HepG2 (cell line): ENCODE measurements around the gene CFAP92. TPM values are rescaled to one million over a fixed set of nuclear protein-coding genes. Genes with fewer than 3 reads are reported as not detected.

Source experiments
- ATAC-seq: fragments of 200-7000 bp; cut with Tn5 transposase; 3 replicates; pipeline ENCODE4 v1.9.1; 2020; ENCODE audit warnings: mild to moderate bottlenecking, moderate library complexity
- BruUV-seq: library from RNA; stranded (reverse); fragments of 400-500 nt; replicated peaks from 2 replicates; lab custom pipeline; 2021; lab: Mats Ljungman, UMichigan
- CTCF ChIA-PET: fragments of 300-600 bp; formaldehyde crosslinking; extraction: SDS; loops from one replicate; lab custom pipeline; 2021; ENCODE audit warnings: low total read pairs, inconsistent platforms, low intra/inter-chr PET ratio; lab: Yijun Ruan, JAX
- POLR2A ChIA-PET: fragments of 350-600 bp; sonication (Branson Sonifier 250); formaldehyde crosslinking; loops from one replicate; lab custom pipeline; 2020; ENCODE audit warnings: antibody characterized with exemption, inconsistent platforms; lab: Yijun Ruan, JAX
- DNase-seq: peaks from one replicate; pipeline ENCODE4 v3.0.0-alpha.2; 2015; ENCODE audit warnings: low spot score
- FAIRE-seq: peaks from 3 replicates; lab custom pipeline; 2011; peaks lifted over from hg19 to GRCh38; lab: Jason Lieb, UNC
- H2AFZ ChIP-seq: one replicate; pipeline ENCODE4 v1.6.1; 2011; ENCODE audit warnings: low read length, inconsistent platforms
- H3K27ac ChIP-seq: fragments of 300-600 bp; 3 replicates; pipeline ENCODE4 v1.8.0; 2011; ENCODE audit warnings: mixed run types, mild to moderate bottlenecking, mixed read lengths, low read length, inconsistent platforms; ENCODE audit not compliant: insufficient read depth; ENCODE audit errors: extremely low read length
- H3K27me3 ChIP-seq, 2 experiments: fragments of 200-600 bp in 1 of 2; 2 replicates in 1 of 2; 3 replicates in 1 of 2; pipeline versions ENCODE4 v1.6.0 to v1.8.0; 2011; ENCODE audit warnings: low read length in 2 of 2, mild to moderate bottlenecking in 2 of 2, moderate library complexity in 2 of 2, inconsistent platforms in 1 of 2; ENCODE audit not compliant: insufficient read depth in 2 of 2, control insufficient read depth in 1 of 2
- H3K36me3 ChIP-seq, 2 experiments: fragments of 200-600 bp in 1 of 2; replicated peaks in 1 of 2; 2 replicates in 1 of 2; 3 replicates in 1 of 2; pipeline versions ENCODE4 v1.5.1 to v1.8.0; 2011; ENCODE audit warnings: low read length in 2 of 2, inconsistent platforms in 1 of 2; ENCODE audit not compliant: insufficient read depth in 2 of 2, control insufficient read depth in 1 of 2
- H3K4me1 ChIP-seq: 2 replicates; pipeline ENCODE4 v1.5.1; 2012; ENCODE audit warnings: low read length, inconsistent platforms; ENCODE audit not compliant: insufficient read depth
- H3K4me2 ChIP-seq: 2 replicates; pipeline ENCODE4 v1.6.0; 2011; ENCODE audit warnings: low read depth, low read length, inconsistent platforms
- H3K4me3 ChIP-seq, 3 experiments: fragments of 200-600 bp in 1 of 3; sonication (generic), shearing (Covaris generic) in 1 of 3; replicated peaks in 1 of 3; 2 replicates each; pipeline ENCODE4 v1.5.1; 2011 to 2016; ENCODE audit warnings: low read length in 3 of 3, inconsistent platforms in 2 of 3, low read depth in 2 of 3, mild to moderate bottlenecking in 2 of 3, control low read depth in 1 of 3, mixed read lengths in 1 of 3; ENCODE audit not compliant: insufficient read depth in 1 of 3
- H3K79me2 ChIP-seq: one replicate; pipeline ENCODE4 v1.6.1; 2011; ENCODE audit warnings: low read length, inconsistent platforms; ENCODE audit not compliant: insufficient read depth
- H3K9ac ChIP-seq: 2 replicates; pipeline ENCODE4 v1.6.0; 2011; ENCODE audit warnings: mild to moderate bottlenecking, low read depth, low read length, inconsistent platforms; ENCODE audit not compliant: insufficient read depth
- H3K9me3 ChIP-seq: 2 replicates; pipeline ENCODE4 v1.5.1; 2012; ENCODE audit warnings: mild to moderate bottlenecking, low read length
- H4K20me1 ChIP-seq: 2 replicates; pipeline ENCODE4 v1.6.0; 2011; ENCODE audit warnings: inconsistent platforms, mild to moderate bottlenecking, low read length, moderate library complexity; ENCODE audit not compliant: insufficient read depth
- ADNP ChIP-seq: sonication (generic); formaldehyde crosslinking; IDR thresholded peaks from 2 replicates; pipeline ENCODE4 v1.4.0; 2020; ENCODE audit warnings: missing genetic modification reagents
- JUND ChIP-seq: sonication (generic); formaldehyde crosslinking; IDR thresholded peaks from 2 replicates; pipeline ENCODE4 v1.8.0; 2022; ENCODE audit warnings: mild to moderate bottlenecking, missing genetic modification reagents
- NR2C2 ChIP-seq: sonication (generic); formaldehyde crosslinking; IDR thresholded peaks from 2 replicates; pipeline ENCODE4 v1.4.0; 2020; ENCODE audit warnings: missing genetic modification reagents, mild to moderate bottlenecking, moderate library complexity, borderline replicate concordance
- TBL1XR1 ChIP-seq: fragments of 150-350 bp; IDR thresholded peaks from 2 replicates; pipeline ENCODE4 v1.6.1; 2014; ENCODE audit warnings: borderline replicate concordance, low read length; ENCODE audit not compliant: partially characterized antibody
- TCF7L2 ChIP-seq: IDR thresholded peaks from 2 replicates; pipeline ENCODE4 v1.6.1; 2011; ENCODE audit warnings: mild to moderate bottlenecking, low read depth, low read length, moderate library complexity
- ZFP37 ChIP-seq: sonication (generic); formaldehyde crosslinking; IDR thresholded peaks from 2 replicates; pipeline ENCODE4 v1.4.0; 2020; ENCODE audit warnings: missing genetic modification reagents, borderline replicate concordance
- ZNF329 ChIP-seq: sonication (generic); formaldehyde crosslinking; IDR thresholded peaks from 2 replicates; pipeline ENCODE4 v1.9.0; 2021; ENCODE audit warnings: low read depth, mild to moderate bottlenecking, missing genetic modification reagents
- ZNF607 ChIP-seq: sonication (generic); formaldehyde crosslinking; IDR thresholded peaks from 2 replicates; pipeline ENCODE4 v1.5.1; 2020; ENCODE audit warnings: missing genetic modification reagents, mild to moderate bottlenecking, borderline replicate concordance
- ZNF749 ChIP-seq: sonication (generic); formaldehyde crosslinking; IDR thresholded peaks from 2 replicates; pipeline ENCODE4 v1.8.0; 2022; ENCODE audit warnings: mild to moderate bottlenecking, missing genetic modification reagents, moderate library complexity, borderline replicate concordance
- WGBS: methylation state at CpG from one replicate; pipeline ENCODE4 v1.1.6; 2017; ENCODE audit warnings: low lambda C conversion rate; 5-methylcytosine and 5-hydroxymethylcytosine counted together
- in situ Hi-C: cut with HindIII; loops from 2 replicates; pipeline ENCODE4 v1.10.0; 2017; ENCODE audit warnings: low pct_unique_long_range_greater_than_20kb; ENCODE audit not compliant: extremely low pct_ligation_motif_present
- intact Hi-C: fragments of 100-400 bp; cut with micrococcal nuclease; formaldehyde crosslinking; loops from one replicate; pipeline ENCODE4 v1.10.0; 2022; ENCODE audit not compliant: unreplicated experiment
- polyA plus RNA-seq, 8 experiments: library from polyadenylated mRNA; depleted of rRNA in 3 of 8; stranded (reverse) in 7 of 8; unstranded in 1 of 8; fragments of >200 nt; fragmentation: Illumina TruSeq in 4 of 8; extraction: Trizol in 4 of 8; gene quantifications; 2 replicates each; pipeline versions ENCODE4 v1.2.1 to v1.2.3, GENCODE V29; 2011 to 2016; ENCODE audit warnings: low read depth in 4 of 8, missing spikeins in 1 of 8, mixed read lengths in 1 of 8; ENCODE audit not compliant: insufficient read depth in 1 of 8
- total RNA-seq, 5 experiments: library from RNA; depleted of rRNA; stranded (reverse); fragments of >200 nt; fragmentation: Illumina TruSeq; extraction: Trizol; gene quantifications; 2 replicates each; pipeline ENCODE4 v1.2.3, GENCODE V29; 2016; ENCODE audit warnings: low read depth in 1 of 5
- TF ChIP-seq, protein P1 (sequence below): sonication (generic); formaldehyde crosslinking; IDR thresholded peaks from 2 replicates; pipeline ENCODE4 v1.4.0; 2020; ENCODE audit warnings: missing genetic modification reagents, mild to moderate bottlenecking, borderline replicate concordance

The CFAP92 gene
- total and polyA plus RNA-seq, 2 of the 13 experiments (the other 11 are each of a cell fraction or from before 2014, with no cell fraction given): 0.18 to 0.46 TPM

- peaks cover 15% of the 10 kb centered on the region for H3K4me1 ChIP-seq
- H3K9ac ChIP-seq: no peak overlapping the region
- H3K36me3 ChIP-seq: no peaks in the 10 kb centered on the region
- no peak overlapping the region for H3K4me3 ChIP-seq
- H3K27ac ChIP-seq: no peak overlapping the region
- peaks cover 1 to 20% of the 10 kb centered on the region in 2 experiments; a peak in 2 of 5 replicates for H3K27me3 ChIP-seq
- ATAC-seq (0 out of 3 replicates have a peak, but pooled peaks have one; percentile 10), DNase-seq (no peak), FAIRE-seq (no peak)
- 2% methylated on average over 3 of the region's 3 CpGs for WGBS
- in situ Hi-C loops (no loop called here), intact Hi-C loops (no loop called here)
- H2AFZ ChIP-seq: no peak overlapping the region
- POLR2A ChIA-PET: no interaction called here
- no peak overlapping the region for H3K4me2 ChIP-seq
- H3K79me2 ChIP-seq: no peaks in the 10 kb centered on the region
- H3K9me3 ChIP-seq: no peaks in the 10 kb centered on the region
- H4K20me1 ChIP-seq: no peaks in the 10 kb centered on the region
- no TSS peak for BruUV-seq
- peak; percentile 98 for TF ChIP-seq ZNF329 (CRISPR knock-in tag)
- no peak for TF ChIP-seq ADNP (CRISPR knock-in tag)
- TF ChIP-seq, all 625 proteins: peak for 1
- CTCF ChIA-PET: no interaction called here
Measured at GRCh38 chr3:129040039-129040336, 46.1 kb upstream of the CFAP92 start.

- CTCF ChIA-PET: no interaction called here
- no peak for FAIRE-seq
- no peak for TF ChIP-seq JUND (CRISPR knock-in tag)
- no peak for TF ChIP-seq ZFP37
- TF ChIP-seq ZNF607 (CRISPR knock-in tag): no peak
- TF ChIP-seq, protein P1, sequence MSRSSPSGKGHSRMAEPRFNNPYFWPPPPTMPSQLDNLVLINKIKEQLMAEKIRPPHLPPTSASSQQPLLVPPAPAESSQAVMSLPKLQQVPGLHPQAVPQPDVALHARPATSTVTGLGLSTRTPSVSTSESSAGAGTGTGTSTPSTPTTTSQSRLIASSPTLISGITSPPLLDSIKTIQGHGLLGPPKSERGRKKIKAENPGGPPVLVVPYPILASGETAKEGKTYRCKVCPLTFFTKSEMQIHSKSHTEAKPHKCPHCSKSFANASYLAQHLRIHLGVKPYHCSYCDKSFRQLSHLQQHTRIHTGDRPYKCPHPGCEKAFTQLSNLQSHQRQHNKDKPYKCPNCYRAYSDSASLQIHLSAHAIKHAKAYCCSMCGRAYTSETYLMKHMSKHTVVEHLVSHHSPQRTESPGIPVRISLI: no peak
- TF ChIP-seq ZNF749: no peak
- no peak for TF ChIP-seq TCF7L2
- no peak for TF ChIP-seq TBL1XR1
- no peak for TF ChIP-seq NR2C2 (CRISPR knock-in tag)
- TF ChIP-seq, all 625 proteins: peak for 0
- Histone ChIP-seq H3K9me3 (no peaks in the 10 kb centered on the region), H4K20me1 (no peaks in the 10 kb centered on the region), H3K27ac (no peak overlapping the region), H3K9ac (no peak overlapping the region), H3K4me1 (peaks cover 20% of the 10 kb centered on the region), H3K4me2 (no peak overlapping the region), H3K27me3 (peaks cover 1 to 20% of the 10 kb centered on the region in 2 experiments; a peak in 2 of 5 replicates), H3K36me3 (no peaks in the 10 kb centered on the region), H2AFZ (no peak overlapping the region), H3K79me2 (no peaks in the 10 kb centered on the region), H3K4me3 (no peak overlapping the region)
- DNase-seq (no peak), ATAC-seq (peak; percentile 18; the same call in 2 of the 3 replicates)
- no TSS peak for BruUV-seq
- POLR2A ChIA-PET: no interaction called here
- WGBS: 35% methylated on average over 4 of the region's 14 CpGs
- in situ Hi-C loops (no loop called here), intact Hi-C loops (no loop called here)
Measured at GRCh38 chr3:129039271-129040038, 45.6 kb upstream of the CFAP92 start.
